Measurements from ENCODE around the gene DAND5. TPM values are rescaled to one million over a fixed set of nuclear protein-coding genes. Genes with fewer than 3 reads are reported as not detected.

The DAND5 gene
- total and polyA plus RNA-seq, 4 donors, result 0.01 to 0.25 (median 0.17) TPM

DNA sequence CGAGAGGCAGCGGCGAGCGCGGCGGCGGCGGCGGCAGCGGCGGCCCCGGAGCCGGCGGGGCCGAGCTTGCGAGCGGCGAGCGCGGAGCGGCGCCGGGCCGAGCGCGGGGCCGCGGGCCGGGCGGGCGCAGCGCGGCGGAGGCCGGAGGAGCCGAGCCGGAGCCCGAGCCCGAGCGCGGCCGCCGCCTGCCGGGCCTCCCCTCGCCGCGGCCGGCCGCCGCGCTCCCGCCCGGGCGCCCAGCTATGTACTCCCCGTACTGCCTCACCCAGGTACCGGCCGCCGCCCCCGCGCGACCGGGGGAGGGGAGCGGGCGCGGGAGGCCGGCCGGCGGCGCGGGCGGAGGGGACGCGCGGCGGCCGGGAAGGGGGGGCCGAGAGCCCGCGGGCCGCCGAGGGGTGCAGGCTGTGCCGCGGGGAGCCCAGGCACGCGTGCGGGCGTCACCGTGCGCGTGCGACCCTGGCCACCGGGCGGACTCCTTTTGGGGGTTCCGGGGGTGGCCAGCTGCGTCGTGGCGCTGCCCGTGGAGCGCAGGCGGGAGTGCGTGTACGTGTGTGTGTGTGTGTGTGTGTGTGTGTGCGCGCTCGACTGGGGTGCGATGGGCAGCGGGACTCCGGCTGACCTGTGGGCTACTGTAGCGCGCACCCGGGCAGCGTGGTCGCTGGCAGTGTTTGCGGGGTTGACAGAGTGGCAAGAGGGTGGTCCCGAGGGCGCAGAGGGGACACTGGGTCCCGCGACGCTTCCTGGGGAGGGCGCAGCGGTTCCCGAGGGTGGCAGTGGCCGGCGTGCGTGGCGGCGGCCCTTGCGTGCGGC, 26.4 kb downstream of the DAND5 start:
- ATAC-seq (ENCODE audit: insufficient read depth, low FRiP score) (peak; percentile 28), DNase-seq (no peak)
- TF ChIP-seq, protein P1, sequence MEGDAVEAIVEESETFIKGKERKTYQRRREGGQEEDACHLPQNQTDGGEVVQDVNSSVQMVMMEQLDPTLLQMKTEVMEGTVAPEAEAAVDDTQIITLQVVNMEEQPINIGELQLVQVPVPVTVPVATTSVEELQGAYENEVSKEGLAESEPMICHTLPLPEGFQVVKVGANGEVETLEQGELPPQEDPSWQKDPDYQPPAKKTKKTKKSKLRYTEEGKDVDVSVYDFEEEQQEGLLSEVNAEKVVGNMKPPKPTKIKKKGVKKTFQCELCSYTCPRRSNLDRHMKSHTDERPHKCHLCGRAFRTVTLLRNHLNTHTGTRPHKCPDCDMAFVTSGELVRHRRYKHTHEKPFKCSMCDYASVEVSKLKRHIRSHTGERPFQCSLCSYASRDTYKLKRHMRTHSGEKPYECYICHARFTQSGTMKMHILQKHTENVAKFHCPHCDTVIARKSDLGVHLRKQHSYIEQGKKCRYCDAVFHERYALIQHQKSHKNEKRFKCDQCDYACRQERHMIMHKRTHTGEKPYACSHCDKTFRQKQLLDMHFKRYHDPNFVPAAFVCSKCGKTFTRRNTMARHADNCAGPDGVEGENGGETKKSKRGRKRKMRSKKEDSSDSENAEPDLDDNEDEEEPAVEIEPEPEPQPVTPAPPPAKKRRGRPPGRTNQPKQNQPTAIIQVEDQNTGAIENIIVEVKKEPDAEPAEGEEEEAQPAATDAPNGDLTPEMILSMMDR (IDR thresholded peaks at IDR 0.05; ENCODE audit: control extremely low read depth, extremely low read depth), result no peak

DNA sequence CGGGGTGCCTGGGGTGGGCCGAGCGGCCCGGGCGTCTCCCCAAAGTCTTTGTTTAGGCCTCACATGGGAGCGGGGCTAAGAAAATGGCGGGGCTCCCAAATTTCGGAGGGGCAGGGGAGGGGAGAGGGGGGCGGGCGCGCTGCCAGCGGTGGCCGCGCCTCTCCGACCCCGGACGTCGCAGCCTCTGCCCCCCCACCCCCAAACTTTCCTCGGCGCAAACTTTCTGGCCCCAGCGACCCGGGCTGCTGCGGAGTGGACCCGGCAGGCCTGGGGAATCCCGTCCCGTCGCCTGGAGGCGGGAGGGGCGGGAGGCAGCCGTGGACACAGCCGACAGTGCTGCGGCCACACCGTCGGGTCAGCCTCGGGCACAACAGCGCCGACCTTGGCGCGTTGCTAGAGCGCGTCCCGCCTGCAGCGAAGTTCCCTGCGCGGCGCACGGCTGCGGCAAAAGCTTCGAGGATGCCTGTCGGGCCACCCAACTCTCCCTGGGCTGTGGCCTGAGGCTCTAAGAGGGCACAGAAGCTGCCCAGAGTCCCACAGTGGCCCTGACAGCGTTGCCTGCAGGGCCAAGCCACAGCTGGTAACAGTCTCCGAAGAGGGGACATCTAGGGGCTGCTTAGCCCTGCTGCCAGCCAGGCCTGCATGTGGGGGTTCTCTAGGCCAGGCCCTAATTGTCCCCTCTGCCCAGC, 27.2 kb downstream of the DAND5 start:
- TF ChIP-seq, protein P1 (IDR thresholded peaks at IDR 0.05; ENCODE audit: control extremely low read depth, extremely low read depth), result no peak

More for the DNA sequence above, 26.4 kb downstream of the DAND5 start:
- Histone ChIP-seq H3K4me3 (peak overlapping the region; percentile 84), H3K36me3 (ENCODE audit: control insufficient read depth in 4 of 4, insufficient read depth in 4 of 4, low read length in 4 of 4) (peaks cover 0 to 10% (median 1%) of the 10 kb centered on the region in 4 donors), H3K9ac (ENCODE audit: insufficient read depth in 1 of 2, low read length in 2 of 2) (peak overlapping the region; percentile 25 to 55), H3K27me3 (ENCODE audit: control insufficient read depth in 3 of 3, insufficient read depth in 3 of 3, low read length in 2 of 3) (peaks cover 0 to 2% (median 0%) of the 10 kb centered on the region in 3 donors), H3K9me3 (ENCODE audit: control insufficient read depth in 4 of 4, insufficient read depth in 3 of 4, low read length in 3 of 4) (peaks cover 0 to 2% (median 0%) of the 10 kb centered on the region in 4 donors), H3K4me1 (ENCODE audit: control insufficient read depth in 5 of 5, insufficient read depth in 5 of 5, low read length in 5 of 5) (peaks cover 0 to 32% (median 21%) of the 10 kb centered on the region in 5 donors), H3K27ac (ENCODE audit: low read depth in 1 of 2, low read length in 1 of 2) (peak overlapping the region; percentile 74 to 96)
- 1% methylated on average over 53 to 129 of the region's 129 CpGs for WGBS, 2 donors

DNA sequence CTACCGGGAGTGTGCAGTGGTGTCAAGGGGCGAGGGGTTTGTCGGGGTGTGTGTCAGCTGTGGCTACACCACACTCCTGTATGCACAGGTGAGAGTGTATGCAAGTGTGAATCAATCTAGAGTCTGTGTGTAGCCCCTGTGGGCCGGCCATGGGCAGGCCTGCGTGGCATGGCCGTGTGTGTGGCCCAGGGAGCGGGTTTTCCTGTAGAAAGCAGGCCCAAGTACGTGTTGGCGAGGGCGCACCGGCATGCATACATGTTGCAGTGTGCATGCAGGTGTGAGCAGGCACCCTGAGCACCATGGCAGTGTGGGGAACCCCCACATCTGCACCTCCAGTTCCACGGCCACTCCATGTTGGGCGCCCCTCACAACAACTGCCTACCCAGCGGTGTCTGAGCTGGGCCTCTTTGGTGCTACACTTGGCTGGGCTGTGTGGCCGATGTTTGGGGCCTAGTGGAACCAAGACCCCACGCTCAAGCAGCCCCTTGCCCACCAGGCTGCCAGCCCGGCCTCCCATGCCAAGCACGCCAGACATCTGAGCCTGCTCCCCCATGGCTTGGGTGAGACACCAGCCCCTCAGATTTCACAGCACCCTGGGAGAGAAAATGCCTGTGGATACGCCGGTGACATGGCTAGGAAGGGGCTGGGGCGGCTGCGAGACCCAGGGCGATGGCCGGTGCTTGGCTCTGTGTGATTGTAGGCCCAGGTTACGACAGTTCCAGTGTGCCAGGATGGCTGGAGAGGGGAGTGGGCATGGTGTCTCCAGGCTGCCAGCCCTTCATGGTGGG, 28.0 kb downstream of the DAND5 start:
- no peak for ATAC-seq (ENCODE audit: insufficient read depth, low FRiP score)
- Histone ChIP-seq H3K4me1 (ENCODE audit: control insufficient read depth in 5 of 5, insufficient read depth in 5 of 5, low read length in 5 of 5) (peaks cover 0 to 46% (median 28%) of the 10 kb centered on the region in 5 donors), H3K36me3 (ENCODE audit: control insufficient read depth in 4 of 4, insufficient read depth in 4 of 4, low read length in 4 of 4) (peaks cover 0 to 10% (median 4%) of the 10 kb centered on the region in 4 donors), H3K27me3 (ENCODE audit: control insufficient read depth in 3 of 3, insufficient read depth in 3 of 3, low read length in 2 of 3) (peaks cover 0 to 2% (median 0%) of the 10 kb centered on the region in 3 donors), H3K4me3 (peak overlapping the region; percentile 84), H3K27ac (ENCODE audit: low read depth in 1 of 2, low read length in 1 of 2) (peak overlapping the region in 1 of 2 donors; percentile 88), H3K9ac (ENCODE audit: insufficient read depth in 1 of 2, low read length in 2 of 2) (peak overlapping the region in 1 of 2 donors; percentile 42), H3K9me3 (ENCODE audit: control insufficient read depth in 4 of 4, insufficient read depth in 3 of 4, low read length in 3 of 4) (peaks cover 0 to 2% (median 0%) of the 10 kb centered on the region in 4 donors)
- DNase-seq, result no peak
- WGBS, 2 donors, result 69 to 89% methylated on average over 25 of the region's 25 CpGs
- TF ChIP-seq, protein P1 (IDR thresholded peaks at IDR 0.05; ENCODE audit: control extremely low read depth, extremely low read depth), result no peak

More for the DNA sequence above, 27.2 kb downstream of the DAND5 start:
- H3K27me3 ChIP-seq (ENCODE audit: control insufficient read depth in 3 of 3, insufficient read depth in 3 of 3, low read length in 2 of 3), result peaks cover 0 to 2% (median 0%) of the 10 kb centered on the region in 3 donors
- H3K4me3 ChIP-seq, result peak overlapping the region; percentile 84
- H3K27ac ChIP-seq (ENCODE audit: low read depth in 1 of 2, low read length in 1 of 2), result peak overlapping the region; percentile 74 to 96
- peaks cover 0 to 40% (median 27%) of the 10 kb centered on the region in 5 donors for H3K4me1 ChIP-seq (ENCODE audit: control insufficient read depth in 5 of 5, insufficient read depth in 5 of 5, low read length in 5 of 5)
- peak; percentile 62 to 72 (median 64) for DNase-seq
- peaks cover 0 to 10% (median 4%) of the 10 kb centered on the region in 4 donors for H3K36me3 ChIP-seq (ENCODE audit: control insufficient read depth in 4 of 4, insufficient read depth in 4 of 4, low read length in 4 of 4)
- peak; percentile 16 for ATAC-seq (ENCODE audit: insufficient read depth, low FRiP score)
- WGBS, 2 donors, result 16 to 25% methylated on average over 47 to 52 of the region's 52 CpGs
- H3K9me3 ChIP-seq (ENCODE audit: control insufficient read depth in 4 of 4, insufficient read depth in 3 of 4, low read length in 3 of 4), result peaks cover 0 to 2% (median 0%) of the 10 kb centered on the region in 4 donors
- peak overlapping the region; percentile 25 to 42 for H3K9ac ChIP-seq (ENCODE audit: insufficient read depth in 1 of 2, low read length in 2 of 2)
